Activated CD4-positive, alpha-beta T cell treated with anti-CD3 and anti-CD28 coated beads for 24 hours (primary cell): ENCODE measurements around the gene TALDO1.

ENCODE experiments used
- DNase-seq, 2 donors: peaks; one replicate each; pipeline ENCODE4 v3.0.0-alpha.2; 2020; ENCODE audit warnings: low read depth in 2 of 2

TALDO1 gene

GRCh38 chr11:769887-770641 is 22.8 kb downstream of the TALDO1 start:
- no peak for DNase-seq

GRCh38 chr11:770642-771616 is 23.7 kb downstream of the TALDO1 start:
- no peak for DNase-seq

- no peak for DNase-seq
Measured at GRCh38 chr11:771617-772204, 24.4 kb downstream of the TALDO1 start.

GRCh38 chr11:772429-773390 is 25.4 kb downstream of the TALDO1 start:
- no peak for DNase-seq

GRCh38 chr11:773425-773824 is 26.2 kb downstream of the TALDO1 start:
- no peak for DNase-seq

- no peak for DNase-seq
Measured at GRCh38 chr11:773830-774229, 26.6 kb downstream of the TALDO1 start.

- no peak for DNase-seq
Measured at GRCh38 chr11:774873-775592, 27.8 kb downstream of the TALDO1 start.

GRCh38 chr11:776263-776560 is 28.9 kb downstream of the TALDO1 start:
- no peak for DNase-seq

- DNase-seq, result no peak
Measured at GRCh38 chr11:776561-777287, 29.5 kb downstream of the TALDO1 start.

- peak; percentile 88 to 92 for DNase-seq
Measured at GRCh38 chr11:777288-778255, 30.3 kb downstream of the TALDO1 start, which contains the start of gene GATD1. TSS of gene GATD1 (minus strand) at chr11:777487. CDS start at chr11:777462, 25 bp downstream.

GRCh38 chr11:778976-779954 is 32.0 kb downstream of the TALDO1 start:
- DNase-seq, result no peak

- DNase-seq, result no peak
Measured at GRCh38 chr11:779955-780532, 32.8 kb downstream of the TALDO1 start.

- no peak for DNase-seq
Measured at GRCh38 chr11:782264-783174, 35.3 kb downstream of the TALDO1 start.

- no peak for DNase-seq
Measured at GRCh38 chr11:783581-784015, 36.3 kb downstream of the TALDO1 start.

GRCh38 chr11:786235-787083 is 39.2 kb downstream of the TALDO1 start:
- DNase-seq, result no peak
